HepG2 (cell line): ENCODE results near the gene PYGO2. TPM values are rescaled to one million over a fixed set of nuclear protein-coding genes. Genes with fewer than 3 reads are reported as not detected.

Experiments
- AHR ChIP-seq: IDR thresholded peaks from 2 replicates; pipeline ENCODE4 v1.6.1; 2018; ENCODE audit warnings: missing genetic modification reagents, missing compliant biosample characterization
- ARID3A ChIP-seq: IDR thresholded peaks from 2 replicates; pipeline ENCODE4 v1.6.1; 2012; ENCODE audit warnings: low read depth, low read length, improper control_type of control experiment
- BRF2 ChIP-seq: sonication (generic); formaldehyde crosslinking; IDR thresholded peaks from 2 replicates; pipeline ENCODE4 v1.8.1; 2022; ENCODE audit warnings: mild to moderate bottlenecking, missing genetic modification reagents
- ELF3 ChIP-seq: IDR thresholded peaks from 2 replicates; pipeline ENCODE4 v1.6.1; 2016; ENCODE audit warnings: missing genetic modification reagents, missing compliant biosample characterization
- MAF1 ChIP-seq: sonication (generic); formaldehyde crosslinking; IDR thresholded peaks from 2 replicates; pipeline ENCODE4 v1.5.0; 2020; ENCODE audit warnings: missing genetic modification reagents, borderline replicate concordance
- PBX2 ChIP-seq: IDR thresholded peaks from 2 replicates; pipeline ENCODE4 v1.6.1; 2016; ENCODE audit warnings: control low read depth
- PCBP2 ChIP-seq: fragments of 200-400 bp; formaldehyde crosslinking; optimal IDR thresholded peaks from 2 replicates; pipeline ENCODE3; 2018; ENCODE audit warnings: low read length, low read depth; ENCODE audit not compliant: poor library complexity, severe bottlenecking
- SAFB2 ChIP-seq: sonication (generic); formaldehyde crosslinking; IDR thresholded peaks from 2 replicates; pipeline ENCODE4 v1.5.1; 2020; ENCODE audit warnings: missing genetic modification reagents, low read depth, mild to moderate bottlenecking, borderline replicate concordance
- SPEN ChIP-seq: sonication (generic); formaldehyde crosslinking; IDR thresholded peaks from 2 replicates; pipeline ENCODE4 v1.5.1; 2020; ENCODE audit warnings: low read depth, mild to moderate bottlenecking, missing genetic modification reagents
- TIGD3 ChIP-seq: sonication (generic); formaldehyde crosslinking; IDR thresholded peaks from 2 replicates; pipeline ENCODE4 v1.5.1; 2020; ENCODE audit warnings: mild to moderate bottlenecking, missing genetic modification reagents, borderline replicate concordance
- ZNF318 ChIP-seq: sonication (generic); formaldehyde crosslinking; IDR thresholded peaks from 2 replicates; pipeline ENCODE4 v1.4.0; 2020; ENCODE audit warnings: mild to moderate bottlenecking, missing genetic modification reagents
- ZNF335 ChIP-seq: sonication (generic); formaldehyde crosslinking; IDR thresholded peaks from 2 replicates; pipeline ENCODE4 v1.4.0; 2020; ENCODE audit warnings: missing genetic modification reagents
- ZNF550 ChIP-seq: sonication (generic); formaldehyde crosslinking; IDR thresholded peaks from 2 replicates; pipeline ENCODE4 v1.4.0; 2020; ENCODE audit warnings: mild to moderate bottlenecking, missing genetic modification reagents, borderline replicate concordance
- ZNF556 ChIP-seq: sonication (generic); formaldehyde crosslinking; IDR thresholded peaks from 2 replicates; pipeline ENCODE4 v1.4.0; 2020; ENCODE audit warnings: mild to moderate bottlenecking, missing genetic modification reagents, borderline replicate concordance
- ZSCAN29 ChIP-seq: sonication (generic); formaldehyde crosslinking; conservative IDR thresholded peaks from 2 replicates; pipeline ENCODE4 v1.4.0; 2020; ENCODE audit warnings: mild to moderate bottlenecking, missing genetic modification reagents
- polyA plus RNA-seq, 8 experiments: library from polyadenylated mRNA; depleted of rRNA in 3 of 8; stranded (reverse) in 7 of 8; unstranded in 1 of 8; fragments of >200 nt; fragmentation: Illumina TruSeq in 4 of 8; extraction: Trizol in 4 of 8; gene quantifications; 2 replicates each; pipeline versions ENCODE4 v1.2.1 to v1.2.3, GENCODE V29; 2011 to 2016; ENCODE audit warnings: low read depth in 4 of 8, missing spikeins in 1 of 8, mixed read lengths in 1 of 8; ENCODE audit not compliant: insufficient read depth in 1 of 8
- total RNA-seq, 5 experiments: library from RNA; depleted of rRNA; stranded (reverse); fragments of >200 nt; fragmentation: Illumina TruSeq; extraction: Trizol; gene quantifications; 2 replicates each; pipeline ENCODE4 v1.2.3, GENCODE V29; 2016; ENCODE audit warnings: low read depth in 1 of 5

The PYGO2 gene
- total and polyA plus RNA-seq, 2 of the 13 experiments (the other 11 are each of a cell fraction or from before 2014, with no cell fraction given), result 20.3 to 21.8 TPM

GRCh38 chr1:154936555-154937084, 25.0 kb downstream of the PYGO2 start, which contains the start of gene PMVK (continued):
- peak; percentile 99 for TF ChIP-seq ZNF318 (CRISPR knock-in tag)
- TF ChIP-seq ZNF556, result peak; percentile 98
- TF ChIP-seq PBX2, result no peak; the same call in 1 of the 2 replicates
- peak; percentile 99 for TF ChIP-seq BRF2 (CRISPR knock-in tag)
- peak; percentile 97 for TF ChIP-seq SPEN
- TF ChIP-seq ZNF550, result no peak
- TF ChIP-seq SAFB2 (CRISPR knock-in tag), result peak; percentile 98
- no peak for TF ChIP-seq PCBP2
- peak; percentile 99 for TF ChIP-seq AHR (CRISPR knock-in tag)
- TF ChIP-seq MAF1, result 0 out of 2 replicates have a peak, but pooled peaks have one; percentile 59
- peak; percentile 99 for TF ChIP-seq ZSCAN29
- peak; percentile 98 for TF ChIP-seq ELF3 (CRISPR knock-in tag)
- peak; percentile 93 for TF ChIP-seq ZNF335 (CRISPR knock-in tag)
- TF ChIP-seq TIGD3 (CRISPR knock-in tag), result peak; percentile 97; the same call in 1 of the 2 replicates
- no peak; the same call in 1 of the 2 replicates for TF ChIP-seq ARID3A
